IPS-NIHi7 (cell line): ENCODE measurements around the gene REPIN1.

Experiments
- DNase-seq: peaks from one replicate; pipeline ENCODE4 v3.0.0; 2012; ENCODE audit warnings: mixed read lengths; ENCODE audit errors: extremely low spot score

Gene REPIN1

DNA sequence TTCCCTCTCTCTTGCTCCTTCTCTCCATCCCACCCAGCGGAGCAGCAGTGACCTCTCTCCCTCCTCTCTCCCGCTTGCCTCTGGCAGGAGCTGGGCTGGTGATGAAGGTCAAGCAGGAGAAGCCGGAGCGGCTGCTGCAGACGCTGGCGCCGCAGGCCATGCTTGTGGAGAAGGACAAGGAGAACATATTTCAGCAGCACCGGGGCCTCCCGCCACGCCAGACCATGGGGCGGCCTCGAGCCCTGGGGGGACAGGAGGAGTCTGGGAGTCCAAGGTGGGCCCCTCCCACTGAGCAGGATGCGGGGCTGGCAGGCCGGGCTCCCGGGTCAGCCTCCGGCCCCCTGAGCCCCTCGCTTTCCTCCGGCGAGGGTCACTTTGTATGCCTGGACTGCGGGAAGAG is 27.8 kb downstream of the REPIN1 start:
- DNase-seq: no peak

DNA sequence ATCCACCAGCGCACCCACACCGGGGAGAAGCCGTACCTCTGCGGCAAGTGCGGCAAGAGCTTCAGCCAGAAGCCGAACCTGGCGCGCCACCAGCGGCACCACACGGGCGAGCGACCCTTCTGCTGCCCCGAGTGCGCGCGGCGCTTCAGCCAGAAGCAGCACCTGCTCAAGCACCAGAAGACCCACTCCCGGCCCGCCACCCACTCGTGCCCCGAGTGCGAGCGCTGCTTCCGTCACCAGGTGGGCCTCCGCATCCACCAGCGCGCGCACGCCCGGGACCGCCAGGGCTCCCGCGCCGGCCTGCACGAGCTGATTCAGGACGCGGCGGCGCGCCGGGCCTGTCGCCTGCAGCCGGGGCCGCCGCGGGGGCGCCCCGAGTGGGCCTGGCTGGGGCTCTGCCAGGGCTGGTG is 28.2 kb downstream of the REPIN1 start:
- DNase-seq: no peak

DNA sequence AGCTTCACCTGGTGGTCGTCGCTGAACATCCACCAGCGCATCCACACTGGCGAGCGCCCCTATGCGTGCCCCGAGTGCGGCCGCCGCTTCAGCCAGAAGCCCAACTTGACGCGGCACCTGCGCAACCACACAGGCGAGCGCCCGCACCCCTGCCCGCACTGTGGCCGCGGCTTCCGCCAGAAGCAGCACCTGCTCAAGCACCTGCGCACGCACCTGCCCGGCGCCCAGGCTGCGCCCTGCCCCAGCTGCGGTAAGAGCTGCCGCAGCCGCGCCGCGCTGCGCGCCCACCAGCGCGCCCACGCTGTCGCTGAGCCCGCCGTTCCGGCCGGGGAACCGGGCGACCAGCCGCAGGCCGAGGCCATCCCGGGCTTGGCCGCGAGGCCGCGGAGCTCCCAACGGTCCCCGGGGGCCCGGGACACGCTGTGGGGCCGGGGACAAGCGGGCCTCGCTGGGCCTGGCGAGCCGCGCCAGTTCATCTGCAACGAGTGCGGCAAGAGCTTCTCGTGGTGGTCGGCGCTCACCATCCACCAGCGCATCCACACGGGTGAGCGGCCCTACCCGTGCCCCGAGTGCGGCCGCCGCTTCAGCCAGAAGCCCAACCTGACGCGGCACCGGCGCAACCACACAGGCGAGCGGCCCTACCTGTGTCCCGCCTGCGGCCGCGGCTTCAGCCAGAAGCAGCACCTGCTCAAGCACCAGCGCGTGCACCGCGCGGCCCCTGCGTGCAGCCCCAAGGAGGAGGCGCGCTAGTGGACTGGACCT is 28.9 kb downstream of the REPIN1 start:
- no peak for DNase-seq

DNA sequence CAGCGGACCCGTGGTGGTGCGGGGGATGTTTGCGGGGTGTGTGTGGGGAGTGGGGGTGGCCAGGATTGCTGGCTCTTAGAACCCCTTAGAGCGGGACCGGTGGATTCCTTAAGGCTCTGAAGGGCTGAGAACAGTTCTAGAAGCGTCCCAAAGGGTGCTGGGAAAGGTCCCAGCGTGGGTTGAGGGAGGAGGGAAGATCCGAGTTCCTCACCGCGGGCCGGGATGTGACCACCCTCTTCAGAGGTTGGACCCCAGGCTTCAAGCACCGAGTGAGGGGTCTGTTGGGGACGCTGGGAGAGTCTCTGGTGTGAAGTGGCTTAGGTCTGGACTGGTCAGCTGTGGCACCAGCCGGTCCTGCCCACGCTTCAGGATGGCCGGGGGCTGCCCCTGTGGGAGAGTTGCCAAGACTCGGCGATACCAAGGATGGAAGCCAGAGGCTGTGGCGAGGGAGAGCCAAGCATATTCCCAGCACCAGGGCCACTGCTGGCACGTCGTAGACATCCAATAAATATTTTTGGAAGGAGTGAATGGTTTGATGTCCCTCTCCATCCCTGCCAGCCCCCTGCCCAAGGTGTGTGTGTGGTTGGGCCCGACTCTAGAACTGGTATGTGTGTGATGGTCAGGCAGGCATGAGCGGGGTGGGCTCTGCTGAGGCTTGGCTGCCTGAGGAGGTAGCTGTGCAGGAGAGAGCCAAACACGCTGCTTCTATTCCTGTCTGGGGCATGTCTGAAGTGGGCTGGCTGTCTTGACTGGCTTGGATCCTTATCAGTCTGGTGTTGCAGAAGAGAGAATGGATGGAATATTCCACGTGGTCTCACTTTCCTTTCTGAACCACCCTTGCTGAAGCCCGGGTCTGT is 29.7 kb downstream of the REPIN1 start:
- no peak for DNase-seq

DNA sequence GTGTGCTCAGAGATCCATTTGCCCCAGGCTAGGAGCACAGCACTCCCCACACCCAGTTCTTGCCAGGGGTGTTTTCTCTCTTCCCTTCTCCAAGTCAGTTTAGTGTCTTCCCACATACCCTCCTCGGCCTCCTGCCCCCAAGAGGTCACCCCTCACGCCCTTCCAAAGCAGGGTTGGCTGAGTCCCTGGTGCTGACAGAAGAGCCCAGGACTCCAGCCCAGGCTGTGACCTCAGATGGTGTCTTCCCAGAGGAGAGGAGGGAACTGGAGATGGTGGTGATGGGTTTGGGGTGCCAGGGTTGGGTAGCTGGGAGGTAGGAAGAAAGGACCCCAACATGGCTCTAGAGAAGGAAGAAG is 30.3 kb downstream of the REPIN1 start:
- no peak for DNase-seq

DNA sequence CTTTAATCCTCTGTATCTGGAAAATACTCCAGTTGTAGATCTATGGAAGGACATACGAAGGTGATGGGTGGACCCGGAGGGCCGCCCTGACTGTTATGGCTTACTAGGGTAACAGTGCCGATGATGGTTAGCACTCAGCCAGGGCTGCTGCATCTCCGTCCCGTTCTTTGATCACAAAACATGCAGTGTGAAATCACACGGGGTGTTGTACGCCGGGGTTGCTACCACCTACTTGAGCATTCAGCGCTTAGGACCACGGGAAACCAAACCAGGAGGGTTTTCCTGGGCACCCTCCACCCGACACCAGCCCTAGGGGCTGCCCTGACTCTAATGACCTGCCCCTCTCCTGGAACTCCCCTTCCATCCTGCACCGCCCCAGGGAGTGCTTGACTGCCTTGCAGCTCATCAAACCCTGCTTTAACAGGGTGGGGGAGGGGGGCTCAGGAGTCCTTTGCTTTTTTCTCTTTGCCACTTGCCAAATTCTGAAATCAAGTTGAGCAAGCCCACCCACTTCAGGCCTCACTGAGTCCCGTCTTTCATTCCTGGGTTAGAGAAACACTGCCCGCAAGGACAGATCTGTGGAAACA is 30.9 kb downstream of the REPIN1 start:
- no peak for DNase-seq

DNA sequence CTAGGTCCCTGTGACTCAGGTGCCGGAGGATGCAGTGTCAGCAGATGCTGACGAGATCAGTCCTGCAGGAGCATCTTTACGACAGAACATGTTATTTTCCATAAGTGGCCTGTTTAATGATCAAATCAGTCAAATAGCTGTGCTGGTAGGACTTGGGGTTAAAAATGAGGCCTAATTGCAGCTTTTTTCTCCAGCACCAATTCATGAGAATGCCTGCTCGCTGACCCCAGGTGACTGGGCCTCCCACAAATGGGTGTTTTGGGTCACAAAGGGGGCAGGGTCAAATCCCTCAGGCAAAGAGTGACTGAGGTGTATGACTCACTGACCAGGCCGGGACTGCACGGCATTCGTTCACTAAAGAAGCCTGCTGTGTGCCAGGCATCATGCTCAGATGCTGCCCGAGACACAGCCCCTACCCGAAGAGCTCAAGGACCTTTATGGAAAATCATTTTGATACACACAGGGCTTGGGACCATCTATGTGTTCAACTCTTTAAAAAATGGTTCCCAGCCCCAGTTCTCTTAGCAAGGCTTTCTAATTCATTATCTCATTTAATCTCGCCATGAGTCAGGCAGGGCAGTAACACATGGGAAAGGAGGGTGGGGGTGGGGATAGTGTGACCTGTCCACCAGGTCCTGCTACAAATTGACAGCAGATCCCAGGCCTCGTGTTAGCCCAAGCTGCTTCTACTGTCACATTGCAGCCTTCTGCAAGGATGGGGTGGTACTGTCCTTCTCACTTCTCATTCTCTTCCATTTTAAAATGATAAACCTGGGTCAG is 31.6 kb downstream of the REPIN1 start:
- no peak for DNase-seq

DNA sequence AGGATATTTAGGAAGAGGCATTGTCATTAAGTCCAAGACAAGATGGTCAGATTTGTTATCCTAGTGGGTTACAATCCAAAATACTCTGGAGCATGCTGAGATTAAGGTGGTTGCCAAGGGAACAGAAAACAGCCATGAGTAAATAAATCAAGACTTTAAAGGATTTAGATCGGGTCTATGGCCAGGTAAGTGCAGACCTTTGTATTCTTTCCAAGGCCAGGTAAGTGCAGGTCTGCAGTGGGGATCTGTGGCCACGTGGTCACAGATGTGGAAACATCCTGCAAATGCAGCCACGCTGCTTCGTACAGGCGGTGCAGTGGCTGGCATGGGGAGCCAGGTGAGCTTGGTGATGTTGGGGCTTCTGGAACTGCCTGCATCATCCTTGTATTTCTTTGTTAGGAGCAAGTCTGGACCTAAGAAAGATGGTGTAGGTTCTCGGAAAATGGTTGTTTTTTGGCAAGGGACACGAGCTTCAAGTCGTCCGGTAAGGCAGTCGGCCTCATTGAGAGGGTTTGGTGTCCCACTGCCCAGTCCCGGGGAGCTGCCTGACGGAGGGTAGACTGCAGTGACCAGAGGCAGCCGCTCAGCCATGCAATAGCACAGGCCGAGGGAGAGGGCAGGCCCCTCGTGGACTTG is 32.3 kb downstream of the REPIN1 start:
- no peak for DNase-seq

DNA sequence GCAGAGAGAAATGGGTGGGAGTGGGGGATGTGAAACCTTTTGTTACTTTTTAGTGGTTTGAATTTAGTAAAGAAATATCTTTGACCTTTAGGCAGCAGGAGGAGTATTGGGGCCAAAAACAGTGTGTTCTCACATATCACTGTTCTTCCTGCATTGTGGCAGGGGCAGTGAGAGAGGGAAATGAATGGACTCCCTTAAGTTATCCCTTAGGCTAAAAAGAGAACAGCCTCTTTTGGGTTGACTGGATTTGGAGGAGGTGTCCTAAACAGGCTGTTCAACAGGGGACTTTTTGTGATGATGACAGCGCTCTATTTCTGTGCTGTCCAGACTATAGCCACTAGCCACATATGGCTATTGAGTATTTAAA is 32.8 kb downstream of the REPIN1 start:
- no peak for DNase-seq

DNA sequence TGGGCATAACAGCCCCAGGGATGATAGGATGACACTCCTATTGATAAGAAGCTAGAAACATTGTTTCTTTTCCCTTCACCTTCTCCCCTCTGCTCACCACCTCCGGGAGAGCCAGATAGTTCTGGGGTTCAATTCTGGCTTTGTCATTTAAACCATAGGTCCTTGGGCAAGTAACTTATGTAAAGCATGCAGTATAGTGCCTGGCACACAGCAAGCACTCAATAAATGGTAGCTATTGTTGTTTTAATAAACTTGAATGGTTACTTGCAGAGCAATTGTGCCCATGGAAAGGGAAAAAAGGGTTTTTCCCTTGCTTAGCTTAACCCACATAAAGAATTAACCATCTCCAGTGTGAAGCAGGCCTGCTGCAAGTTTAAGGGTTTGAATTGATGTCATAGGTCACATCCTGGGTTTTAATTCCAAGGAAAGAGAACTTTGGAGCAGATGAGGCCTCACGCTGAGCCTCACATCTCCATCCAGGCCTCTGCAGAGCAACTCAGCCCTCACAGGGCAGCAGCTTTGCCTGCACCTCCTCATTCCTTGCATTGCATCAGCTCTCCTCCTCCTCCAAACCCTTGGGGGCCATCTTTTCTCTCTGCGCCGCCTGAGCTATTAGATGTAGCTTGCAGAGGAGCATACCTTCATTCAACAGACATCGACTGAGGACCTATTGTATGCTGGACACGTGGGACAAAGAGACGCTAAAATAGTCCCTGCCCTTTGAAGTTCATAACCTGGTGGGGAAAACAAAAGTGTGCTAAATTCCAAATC is 33.4 kb downstream of the REPIN1 start:
- DNase-seq: peak; percentile 68

DNA sequence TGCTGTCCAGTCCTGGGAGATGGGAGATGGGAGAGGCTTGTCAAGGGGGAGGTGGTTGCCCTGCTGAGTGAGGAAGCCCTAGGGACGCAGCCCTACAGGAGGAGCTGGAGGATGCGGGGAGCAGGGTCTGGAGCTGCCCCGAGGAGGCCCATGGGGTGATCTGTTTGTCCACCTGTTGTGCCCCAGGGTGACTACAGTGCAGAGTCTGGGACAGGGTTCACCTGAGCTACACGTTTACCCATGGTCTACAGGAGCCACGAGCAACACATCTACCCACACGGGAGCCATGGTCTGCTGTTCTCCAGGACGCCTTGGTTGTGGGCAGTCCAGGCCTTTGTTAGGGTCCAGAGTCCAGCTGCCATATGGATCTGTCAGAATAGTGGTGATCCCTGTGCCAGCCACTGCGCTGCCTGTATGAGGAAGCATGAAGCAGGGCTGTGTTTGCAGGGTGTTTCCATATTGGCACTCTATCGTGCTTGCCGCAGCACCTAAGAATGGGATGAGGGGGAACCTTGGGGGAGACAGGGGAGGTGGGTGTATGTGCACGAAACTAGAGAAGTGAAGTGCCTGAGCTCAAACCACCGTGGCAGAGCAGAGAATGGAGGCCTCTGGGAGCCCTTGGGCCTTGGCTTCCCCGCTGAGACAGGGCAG is 34.2 kb downstream of the REPIN1 start:
- DNase-seq: no peak

DNA sequence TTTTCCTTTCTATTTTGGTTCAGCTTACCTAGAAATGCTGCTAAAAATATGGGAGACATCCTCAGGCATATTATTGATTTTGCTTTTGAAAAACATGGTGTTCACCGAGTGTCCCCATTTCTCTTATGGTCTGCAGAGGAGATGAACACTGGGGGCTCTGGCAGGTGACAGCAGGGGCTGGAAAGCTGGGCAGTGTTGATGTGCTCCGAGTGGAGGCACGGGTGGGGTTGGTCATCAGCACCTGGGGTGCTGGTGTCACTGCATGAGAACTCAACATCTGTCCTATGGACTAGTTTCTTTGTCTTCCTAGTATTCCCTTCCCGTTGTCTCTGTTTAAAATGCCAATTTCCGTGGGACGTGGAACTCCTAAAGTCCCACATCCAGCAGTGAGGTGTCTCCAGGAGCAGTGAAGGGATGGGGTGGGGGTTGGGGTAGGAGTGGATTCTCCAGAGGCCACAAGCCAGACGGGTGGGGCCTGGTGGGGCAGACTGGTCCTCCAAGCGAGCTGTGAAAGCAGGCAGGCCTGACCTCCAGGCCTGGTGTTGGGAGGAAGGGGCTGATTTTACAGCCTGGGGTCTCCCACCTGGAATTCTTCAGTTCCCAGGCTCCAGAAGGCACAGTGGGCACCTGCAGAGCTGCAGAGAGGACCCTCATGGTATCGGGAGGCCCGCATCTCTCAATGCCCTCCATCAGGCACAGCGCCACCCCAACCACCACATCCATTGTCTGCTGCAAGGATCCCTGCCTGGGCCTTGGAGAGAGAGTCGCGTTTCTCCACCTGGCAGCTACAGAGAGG is 35.0 kb downstream of the REPIN1 start:
- no peak for DNase-seq

DNA sequence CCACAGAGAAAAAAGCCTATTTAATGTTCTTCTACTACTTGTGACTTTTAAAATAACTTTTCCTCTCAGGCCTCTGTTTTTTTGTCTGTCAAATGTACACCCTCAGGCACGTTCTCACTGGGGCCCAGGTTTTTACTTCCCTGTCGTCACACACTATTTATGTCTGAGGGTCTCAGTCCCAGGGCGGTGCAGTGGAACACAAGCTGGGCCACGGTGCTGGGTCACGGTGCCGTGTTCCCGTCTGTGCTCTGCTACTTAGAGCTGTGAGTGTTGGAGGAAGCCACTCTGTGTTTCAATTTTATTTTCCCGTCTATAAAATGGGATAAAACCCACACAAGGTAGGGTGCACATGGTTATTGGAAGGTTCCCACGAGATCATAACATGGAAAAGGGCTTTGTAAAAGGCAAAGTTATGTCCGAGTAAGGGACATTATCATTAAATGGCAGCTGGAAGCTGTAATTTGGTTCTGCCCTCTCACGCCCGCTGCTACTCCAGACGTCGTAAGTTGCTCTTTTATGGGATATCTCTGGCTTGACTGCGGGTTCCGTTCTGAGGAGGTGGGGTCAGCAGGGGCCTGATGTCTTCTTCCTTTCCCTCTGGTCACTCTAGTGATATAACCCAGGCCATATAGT is 35.7 kb downstream of the REPIN1 start:
- no peak for DNase-seq

DNA sequence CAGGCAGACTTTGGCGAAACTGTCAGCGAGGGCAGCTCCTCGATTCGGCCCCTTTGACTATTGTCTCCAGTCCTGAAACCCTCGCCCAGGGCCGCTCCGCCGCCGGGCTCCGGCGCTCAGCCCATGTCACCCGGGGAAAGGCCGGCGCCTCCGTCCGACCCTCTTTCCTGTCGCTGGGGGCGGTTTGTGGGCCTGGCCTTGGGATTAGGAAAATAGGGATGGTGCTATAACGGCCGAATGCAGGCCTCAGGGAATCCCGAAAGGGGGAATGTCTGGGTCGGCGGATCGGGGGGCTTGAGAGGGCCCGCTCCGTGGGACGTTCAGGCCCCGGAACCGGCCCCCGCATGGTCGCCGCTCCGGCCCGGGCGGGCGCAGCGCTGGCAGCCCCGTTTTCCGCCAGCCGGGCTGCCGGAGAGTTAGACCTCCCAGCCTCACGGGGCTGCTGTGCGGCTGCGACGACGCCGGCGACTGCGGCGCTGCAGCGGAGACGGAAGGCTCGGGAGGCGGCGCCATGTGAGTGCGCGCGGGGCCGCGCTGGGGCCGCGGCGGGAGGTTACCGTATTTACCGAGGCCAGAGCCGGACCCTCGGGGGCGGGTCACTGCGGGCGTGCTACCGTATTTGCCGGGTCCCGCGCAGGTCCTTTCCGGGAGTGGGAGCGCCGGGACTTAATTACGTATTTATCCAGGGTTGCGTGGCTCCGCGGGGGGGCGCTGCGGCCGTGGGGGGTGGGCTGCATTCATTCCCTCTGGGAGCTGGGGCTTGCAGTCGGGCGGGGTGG is 36.4 kb downstream of the REPIN1 start:
- DNase-seq: peak; percentile 81

DNA sequence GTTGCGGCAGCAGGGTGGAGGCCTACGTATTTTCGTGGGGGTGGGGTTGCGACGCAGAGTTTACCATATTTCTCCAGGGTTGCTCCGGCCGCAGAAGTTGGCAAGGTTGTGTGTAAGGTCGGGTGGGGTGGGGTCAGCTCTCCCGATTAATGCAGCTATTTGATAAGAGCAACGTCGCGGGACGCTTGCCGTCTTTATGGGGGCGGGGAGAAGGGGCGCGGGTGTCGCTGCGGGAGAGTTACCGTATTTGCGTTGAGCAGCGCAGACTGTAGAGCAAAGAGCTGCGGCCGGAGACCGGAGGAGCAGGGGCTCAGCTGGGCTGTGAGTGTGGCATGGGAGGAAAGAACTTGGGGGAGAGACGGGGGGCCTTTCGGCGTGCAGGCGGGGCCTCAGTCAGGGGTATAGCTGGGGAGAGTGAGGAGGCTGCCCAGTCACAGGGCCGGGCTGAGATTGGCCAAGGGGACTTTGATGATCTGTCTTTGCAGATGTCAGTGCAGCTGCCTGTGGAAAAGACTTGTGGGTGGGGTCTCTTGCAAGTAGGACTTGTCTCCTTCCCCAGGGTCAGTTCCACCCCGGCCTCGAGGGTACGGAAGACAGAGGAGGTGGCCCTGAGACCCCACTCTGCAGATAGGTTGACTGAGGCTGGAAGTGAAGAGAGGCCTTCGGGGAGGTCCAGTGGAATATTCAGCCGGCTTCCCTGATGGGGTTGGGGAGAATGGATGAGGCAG is 37.1 kb downstream of the REPIN1 start:
- peak; percentile 58 for DNase-seq

DNA sequence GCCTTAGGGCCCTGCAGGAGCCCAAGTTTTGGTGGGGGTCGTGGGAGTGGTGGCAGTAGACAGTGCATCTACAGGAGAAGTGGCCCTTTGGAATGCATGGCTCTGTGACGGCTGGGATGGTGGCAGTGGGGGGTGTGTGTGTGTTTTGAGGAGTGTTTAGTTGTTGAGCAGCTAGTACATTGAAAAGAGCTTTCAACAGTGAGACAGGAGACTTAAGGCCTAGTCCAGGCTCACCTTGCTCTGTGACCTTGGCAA is 37.6 kb downstream of the REPIN1 start:
- DNase-seq: no peak

DNA sequence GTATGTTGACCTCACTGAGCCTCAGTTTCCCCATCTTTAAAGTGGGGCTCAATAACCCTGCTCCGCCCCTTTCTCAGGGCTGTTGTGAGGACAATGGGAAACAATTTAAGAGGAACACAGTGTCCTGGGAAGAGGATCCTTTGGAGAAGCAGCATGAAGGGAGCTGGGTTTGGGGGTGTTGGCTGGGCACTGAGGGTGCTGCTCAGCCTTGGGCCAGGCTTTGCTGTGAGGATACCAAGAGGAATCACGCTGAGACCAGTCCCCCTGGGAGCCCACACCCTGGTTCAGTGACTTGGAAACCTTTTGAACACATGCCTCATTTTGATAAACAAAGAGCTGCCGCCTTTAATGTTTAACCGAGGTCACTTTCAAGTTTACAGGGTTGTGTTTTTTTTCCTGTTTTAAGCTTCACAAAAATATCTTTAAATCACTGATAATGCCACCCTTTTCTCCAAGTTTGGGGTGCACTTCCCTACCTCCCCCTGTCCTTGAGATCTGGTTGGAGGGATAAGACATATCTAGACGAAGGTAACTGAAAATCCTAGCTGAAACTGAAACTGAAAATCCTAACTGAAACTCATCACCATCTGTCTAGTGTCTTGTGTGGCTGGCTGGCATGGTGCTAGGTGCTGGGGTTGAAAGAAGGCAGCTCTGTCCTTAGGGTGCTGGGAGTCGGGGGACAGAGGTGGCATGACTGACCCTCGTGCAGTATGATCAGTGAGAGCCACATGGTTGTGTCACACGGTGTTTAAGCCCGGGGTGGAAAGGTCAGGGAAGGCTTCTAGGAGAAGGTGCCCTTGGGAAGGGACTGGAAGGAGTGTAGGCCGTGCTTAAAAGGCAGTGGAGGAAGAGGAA is 38.2 kb downstream of the REPIN1 start:
- DNase-seq: no peak
